DMS114 treated with DMSO at 0.1 percent for 48 hours (cell line): ENCODE data around the gene TMEM200C.
"Not testable (repeated sequence)": the region's sequence is repeated elsewhere in the genome, so short reads cannot be mapped to it uniquely, and the experiment has no call there.

ENCODE experiments used
- DNase-seq: peaks from one replicate; lab custom pipeline; 2025; ENCODE audit not compliant: unreplicated experiment; lab: John Stamatoyannopoulos, UW

Gene TMEM200C

GRCh38 chr18:5892823-5893431 is 2.4 kb downstream of the TMEM200C start:
- no peak for DNase-seq

GRCh38 chr18:5891854-5892215 is 3.5 kb downstream of the TMEM200C start:
- no peak for DNase-seq

GRCh38 chr18:5891184-5891853 is 4.0 kb downstream of the TMEM200C start:
- DNase-seq, result no peak

- peak; percentile 15 for DNase-seq
These were observed 4.8 kb downstream of the TMEM200C start for GRCh38 chr18:5890331-5891183.

- DNase-seq, result no peak
These were observed 10.0 kb downstream of the TMEM200C start for GRCh38 chr18:5885361-5885760.

- no peak for DNase-seq
These were observed 10.9 kb downstream of the TMEM200C start for GRCh38 chr18:5884375-5884774.

GRCh38 chr18:5879479-5879882 is 15.8 kb downstream of the TMEM200C start:
- DNase-seq, result peak; percentile 34

GRCh38 chr18:5876891-5877290 is 18.4 kb downstream of the TMEM200C start:
- DNase-seq, result no peak

GRCh38 chr18:5874336-5874735 is 21.0 kb downstream of the TMEM200C start:
- no peak for DNase-seq

GRCh38 chr18:5872886-5873285 is 22.4 kb downstream of the TMEM200C start:
- DNase-seq, result no peak

GRCh38 chr18:5871426-5871825 is 23.9 kb downstream of the TMEM200C start:
- no peak for DNase-seq

- peak; percentile 48 for DNase-seq
These were observed 27.0 kb downstream of the TMEM200C start for GRCh38 chr18:5868218-5868854.

GRCh38 chr18:5865521-5865920 is 29.8 kb downstream of the TMEM200C start:
- no peak for DNase-seq

GRCh38 chr18:5862127-5862526 is 33.2 kb downstream of the TMEM200C start:
- DNase-seq, result not testable (repeated sequence)

- DNase-seq, result no peak
These were observed 38.1 kb downstream of the TMEM200C start for GRCh38 chr18:5857180-5857579.

GRCh38 chr18:5853253-5853652 is 42.1 kb downstream of the TMEM200C start:
- no peak for DNase-seq

- DNase-seq, result peak; percentile 32
These were observed 43.3 kb downstream of the TMEM200C start for GRCh38 chr18:5851998-5852397.

- no peak for DNase-seq
These were observed 52.7 kb downstream of the TMEM200C start for GRCh38 chr18:5842653-5843052.

GRCh38 chr18:5841518-5841917 is 53.8 kb downstream of the TMEM200C start:
- DNase-seq, result no peak

- no peak for DNase-seq
These were observed 54.8 kb downstream of the TMEM200C start for GRCh38 chr18:5840547-5840946.

GRCh38 chr18:5840025-5840424 is 55.3 kb downstream of the TMEM200C start:
- DNase-seq, result no peak

- DNase-seq, result no peak
These were observed 56.2 kb downstream of the TMEM200C start for GRCh38 chr18:5839102-5839501.
